GM12878 (cell line): ENCODE measurements around the gene DNAH17. TPM values are rescaled to one million over a fixed set of nuclear protein-coding genes. Genes with fewer than 3 reads are reported as not detected.

Experiments
- ATAC-seq: fragments of 200-7000 bp; cut with Tn5 transposase; 3 replicates; pipeline ENCODE4 v1.9.1; 2020; ENCODE audit warnings: mild to moderate bottlenecking, moderate library complexity
- BruUV-seq: library from RNA; stranded (reverse); fragments of 400-500 nt; replicated peaks from 2 replicates; lab custom pipeline; 2021; lab: Mats Ljungman, UMichigan
- CTCF ChIA-PET: fragments of 300-600 bp; sonication (Branson Sonifier 250); formaldehyde crosslinking; extraction: SDS; loops from one replicate; lab custom pipeline; 2021; ENCODE audit warnings: inconsistent platforms; lab: Yijun Ruan, JAX
- POLR2A ChIA-PET: fragments of 350-600 bp; formaldehyde crosslinking; extraction: SDS; loops from one replicate; lab custom pipeline; 2021; ENCODE audit warnings: inconsistent platforms; lab: Charles Lee
- RAD21 ChIA-PET: fragments of 300-600 bp; sonication (Branson Sonifier 250); formaldehyde crosslinking; loops from one replicate; lab custom pipeline; 2023; ENCODE audit warnings: antibody characterized with exemption; ENCODE audit not compliant: unreplicated experiment; lab: Charles Lee
- SMC1A ChIA-PET: fragments of 300-600 bp; sonication (Branson Sonifier 250); formaldehyde crosslinking; loops from one replicate; lab custom pipeline; 2023; ENCODE audit not compliant: unreplicated experiment, uncharacterized antibody; lab: Charles Lee
- DNase-seq: peaks from one replicate; pipeline ENCODE4 v3.0.0-alpha.2; 2011; ENCODE audit warnings: low read depth, low spot score
- FAIRE-seq: peaks from 3 replicates; lab custom pipeline; 2011; peaks lifted over from hg19 to GRCh38; lab: Jason Lieb, UNC
- H2AFZ ChIP-seq: 2 replicates; pipeline ENCODE4 v1.6.0; 2011; ENCODE audit warnings: low read depth, low read length, control low read depth; ENCODE audit not compliant: control insufficient read depth
- H3K27ac ChIP-seq: 2 replicates; pipeline ENCODE4 v1.5.1; 2011; ENCODE audit warnings: control low read depth; ENCODE audit not compliant: control insufficient read depth, insufficient read depth
- H3K27me3 ChIP-seq, 2 experiments: replicated peaks in 1 of 2; 2 replicates each; pipeline versions ENCODE4 v1.6.0 to v1.6.1; 2011; ENCODE audit warnings: low read length in 1 of 2; ENCODE audit not compliant: control insufficient read depth in 2 of 2, insufficient read depth in 2 of 2
- H3K36me3 ChIP-seq, 2 experiments: 2 replicates each; pipeline ENCODE4 v1.5.1; 2011; ENCODE audit warnings: low read length in 1 of 2; ENCODE audit not compliant: control insufficient read depth in 2 of 2, insufficient read depth in 2 of 2
- H3K4me1 ChIP-seq: 2 replicates; pipeline ENCODE4 v1.6.1; 2011; ENCODE audit warnings: mild to moderate bottlenecking, low read length, moderate library complexity, mixed read lengths; ENCODE audit not compliant: control insufficient read depth, insufficient read depth
- H3K4me2 ChIP-seq: 2 replicates; pipeline ENCODE4 v1.6.0; 2011; ENCODE audit warnings: control low read depth; ENCODE audit not compliant: control insufficient read depth, insufficient read depth
- H3K4me3 ChIP-seq: fragments of 200-600 bp; sonication (generic); 2 replicates; pipeline ENCODE4 v1.5.1; 2016
- H3K79me2 ChIP-seq: 2 replicates; pipeline ENCODE4 v1.6.0; 2011; ENCODE audit warnings: low read length; ENCODE audit not compliant: control insufficient read depth, insufficient read depth
- H3K9ac ChIP-seq: 2 replicates; pipeline ENCODE4 v1.8.0; 2011; ENCODE audit warnings: low read length, control low read depth, mixed read lengths; ENCODE audit not compliant: control insufficient read depth, insufficient read depth
- H3K9me3 ChIP-seq: replicated peaks from 3 replicates; pipeline ENCODE4 v1.5.1; 2011; ENCODE audit warnings: mild to moderate bottlenecking, low read length; ENCODE audit not compliant: control insufficient read depth, insufficient read depth
- H4K20me1 ChIP-seq: 2 replicates; pipeline ENCODE4 v1.6.0; 2011; ENCODE audit not compliant: control insufficient read depth, insufficient read depth
- CBX5 ChIP-seq: sonication (generic); IDR thresholded peaks from 2 replicates; pipeline ENCODE4 v1.6.1; 2016; ENCODE audit warnings: low read depth, moderate library complexity, mild to moderate bottlenecking, inconsistent platforms
- EGR1 ChIP-seq, 2 experiments: IDR thresholded peaks; 1 replicate in 1 of 2; 2 replicates in 1 of 2; pipeline ENCODE4 v1.6.1; 2011 to 2012; ENCODE audit warnings: low read depth in 2 of 2, low read length in 2 of 2, borderline replicate concordance in 1 of 2, mild to moderate bottlenecking in 1 of 2, moderate library complexity in 1 of 2
- HDGF ChIP-seq: fragments of 450-650 bp; IDR thresholded peaks from 2 replicates; pipeline ENCODE4 v1.6.1; 2016; ENCODE audit warnings: antibody characterized with exemption
- JUNB ChIP-seq: IDR thresholded peaks from 2 replicates; pipeline ENCODE4 v1.6.1; 2016; ENCODE audit warnings: antibody characterized with exemption, mild to moderate bottlenecking
- LARP7 ChIP-seq: fragments of 450-650 bp; IDR thresholded peaks from 2 replicates; pipeline ENCODE4 v1.6.1; 2017; ENCODE audit warnings: mild to moderate bottlenecking
- RELA ChIP-seq: fragments of 450-650 bp; IDR thresholded peaks from 2 replicates; pipeline ENCODE4 v1.8.0; 2014; ENCODE audit warnings: borderline replicate concordance; ENCODE audit not compliant: partially characterized antibody
- SREBF1 ChIP-seq: IDR thresholded peaks from 2 replicates; pipeline ENCODE4 v1.6.1; 2012; ENCODE audit warnings: mild to moderate bottlenecking, low read length
- ZBED1 ChIP-seq: IDR thresholded peaks from 2 replicates; pipeline ENCODE4 v1.6.1; 2016; ENCODE audit warnings: borderline replicate concordance
- ZNF24 ChIP-seq: fragments of 450-650 bp; IDR thresholded peaks from 2 replicates; pipeline ENCODE4 v1.6.1; 2017; ENCODE audit warnings: antibody characterized with exemption, mild to moderate bottlenecking
- WGBS: methylation state at CpG from one replicate; pipeline ENCODE4 v1.1.6; 2016; ENCODE audit warnings: low lambda C conversion rate; ENCODE audit not compliant: insufficient replicate concordance, insufficient coverage; ENCODE audit errors: missing lambda C conversion rate; 5-methylcytosine and 5-hydroxymethylcytosine counted together
- in situ Hi-C: fragments of 300-500 bp; cut with MboI; formaldehyde crosslinking; loops from 9 replicates; pipeline ENCODE4 v1.14.3; 2018; ENCODE audit warnings: mixed read lengths
- intact Hi-C: fragments of 100-400 bp; cut with micrococcal nuclease; formaldehyde crosslinking; loops from one replicate; pipeline ENCODE4 v1.14.2; 2022; ENCODE audit not compliant: unreplicated experiment
- polyA plus RNA-seq, 11 experiments: library from polyadenylated mRNA; depleted of rRNA in 4 of 11; unstranded in 6 of 11; stranded (reverse) in 5 of 11; fragments of >200 nt; fragmentation: Nextera tagmentation in 4 of 11; fragmentation: Illumina TruSeq in 1 of 11; extraction: Ambion mirVana in 4 of 11; extraction: Trizol in 1 of 11; gene quantifications; 1 replicate in 1 of 11; 2 replicates in 10 of 11; pipeline versions ENCODE4 v1.2.1 to v1.2.3, GENCODE V29; 2011 to 2016; ENCODE audit warnings: inconsistent platforms in 2 of 11, missing spikeins in 2 of 11, low read depth in 1 of 11
- total RNA-seq, 4 experiments: library from RNA; depleted of rRNA in 3 of 4; stranded (reverse); fragments of >200 nt in 3 of 4; fragmentation: Illumina TruSeq in 1 of 4; extraction: Trizol in 1 of 4; gene quantifications; 2 replicates each; pipeline versions ENCODE4 v1.2.1 to v1.2.3, GENCODE V29; 2013 to 2021
- TF ChIP-seq, protein P1 (sequence below): fragments of 450-650 bp; IDR thresholded peaks from 2 replicates; pipeline ENCODE4 v1.6.1; 2018; ENCODE audit warnings: borderline replicate concordance, mild to moderate bottlenecking; ENCODE audit not compliant: partially characterized antibody

Gene DNAH17
- total and polyA plus RNA-seq, 10 of the 15 experiments (the other 5 are each of a cell fraction or from before 2014, with no cell fraction given) = 0.16 to 2.9 (median 0.56) TPM

DNA sequence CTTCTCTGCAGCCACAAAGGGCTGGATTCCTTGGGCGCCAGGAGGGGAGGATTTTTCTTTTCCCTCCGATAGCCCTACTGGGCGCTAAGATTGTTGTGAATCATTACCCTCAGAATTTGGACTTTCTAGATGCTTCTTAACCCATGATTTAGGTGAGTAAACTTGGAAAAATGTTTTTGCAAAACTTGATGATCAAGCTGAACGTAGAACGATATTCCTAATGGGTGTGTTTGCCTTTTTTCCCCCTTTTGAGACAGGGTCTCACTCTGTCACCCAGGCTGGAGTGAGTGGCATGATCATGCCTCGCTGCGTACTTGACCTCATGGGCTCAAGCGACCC lies 155.0 kb downstream of the DNAH17 start:
- FAIRE-seq (no peak), DNase-seq (no peak), ATAC-seq (no peak)
- Histone ChIP-seq H3K4me1 (no peaks in the 10 kb centered on the region), H3K4me2 (no peak overlapping the region), H3K9ac (no peak overlapping the region), H3K9me3 (no peaks in the 10 kb centered on the region), H3K4me3 (no peak overlapping the region), H3K27ac (no peak overlapping the region), H2AFZ (no peak overlapping the region), H3K79me2 (no peaks in the 10 kb centered on the region), H3K36me3 (peaks cover 31 to 33% of the 10 kb centered on the region in 2 experiments), H4K20me1 (no peaks in the 10 kb centered on the region; the same call in 1 of the 2 replicates), H3K27me3 (no peaks in the 10 kb centered on the region)
- no peak for TF ChIP-seq ZNF24
- TF ChIP-seq SREBF1 = no peak
- TF ChIP-seq EGR1 (IDR thresholded peaks at IDR 0.05; ENCODE audit: borderline replicate concordance in 1 of 2, low read depth in 2 of 2, low read length in 2 of 2) = no peak
- TF ChIP-seq, protein P1, sequence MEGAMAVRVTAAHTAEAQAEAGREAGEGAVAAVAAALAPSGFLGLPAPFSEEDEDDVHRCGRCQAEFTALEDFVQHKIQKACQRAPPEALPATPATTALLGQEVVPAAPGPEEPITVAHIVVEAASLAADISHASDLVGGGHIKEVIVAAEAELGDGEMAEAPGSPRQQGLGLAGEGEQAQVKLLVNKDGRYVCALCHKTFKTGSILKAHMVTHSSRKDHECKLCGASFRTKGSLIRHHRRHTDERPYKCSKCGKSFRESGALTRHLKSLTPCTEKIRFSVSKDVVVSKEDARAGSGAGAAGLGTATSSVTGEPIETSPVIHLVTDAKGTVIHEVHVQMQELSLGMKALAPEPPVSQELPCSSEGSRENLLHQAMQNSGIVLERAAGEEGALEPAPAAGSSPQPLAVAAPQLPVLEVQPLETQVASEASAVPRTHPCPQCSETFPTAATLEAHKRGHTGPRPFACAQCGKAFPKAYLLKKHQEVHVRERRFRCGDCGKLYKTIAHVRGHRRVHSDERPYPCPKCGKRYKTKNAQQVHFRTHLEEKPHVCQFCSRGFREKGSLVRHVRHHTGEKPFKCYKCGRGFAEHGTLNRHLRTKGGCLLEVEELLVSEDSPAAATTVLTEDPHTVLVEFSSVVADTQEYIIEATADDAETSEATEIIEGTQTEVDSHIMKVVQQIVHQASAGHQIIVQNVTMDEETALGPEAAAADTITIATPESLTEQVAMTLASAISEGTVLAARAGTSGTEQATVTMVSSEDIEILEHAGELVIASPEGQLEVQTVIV = no peak
- no peak for TF ChIP-seq HDGF
- no peak for TF ChIP-seq ZBED1
- no peak for TF ChIP-seq LARP7
- no peak for TF ChIP-seq CBX5
- no peak for TF ChIP-seq RELA
- TF ChIP-seq JUNB = no peak
- SMC1A ChIA-PET = interaction anchor here (0.7 to 3.7 kb wide), 10 partner anchors 26 to 337 kb away, joined by 3 to 26 read pairs (median 4); partner anchors contain the start of gene SOCS3
- in situ Hi-C loops = loop anchor here (5.0 kb wide), 1 partner anchor 60 kb away; the partner anchor contains the start of gene SOCS3
- RAD21 ChIA-PET = interaction anchor here (0.6 to 6.1 kb wide), 16 partner anchors 10 to 403 kb away, joined by 3 to 52 read pairs (median 5); partner anchors contain the start of gene SOCS3
- no TSS peak for BruUV-seq
- intact Hi-C loops = loop anchor here (1.0 to 10.0 kb wide), 4 partner anchors 62 to 337 kb away; partner anchors contain the start of gene SOCS3
- WGBS = 71% methylated on average over 8 of the region's 8 CpGs
- POLR2A ChIA-PET = interaction anchor here (0.8 to 1.0 kb wide), 2 partner anchors 59 to 105 kb away, joined by 3 to 7 read pairs; no protein-coding TSS in a partner anchor
- CTCF ChIA-PET = interaction anchor here (0.6 to 8.5 kb wide), 31 partner anchors 12 to 403 kb away, joined by 3 to 96 read pairs (median 4); no protein-coding TSS in a partner anchor
